ENCODE data around the gene CCNB2. TPM values are rescaled to one million over a fixed set of nuclear protein-coding genes. Genes with fewer than 3 reads are reported as not detected.

Gene CCNB2
- total and polyA plus RNA-seq, 9 of the 15 experiments (the other 6 are each of a cell fraction or from before 2014, with no cell fraction given): 84.8 to 266 (median 124) TPM

DNA sequence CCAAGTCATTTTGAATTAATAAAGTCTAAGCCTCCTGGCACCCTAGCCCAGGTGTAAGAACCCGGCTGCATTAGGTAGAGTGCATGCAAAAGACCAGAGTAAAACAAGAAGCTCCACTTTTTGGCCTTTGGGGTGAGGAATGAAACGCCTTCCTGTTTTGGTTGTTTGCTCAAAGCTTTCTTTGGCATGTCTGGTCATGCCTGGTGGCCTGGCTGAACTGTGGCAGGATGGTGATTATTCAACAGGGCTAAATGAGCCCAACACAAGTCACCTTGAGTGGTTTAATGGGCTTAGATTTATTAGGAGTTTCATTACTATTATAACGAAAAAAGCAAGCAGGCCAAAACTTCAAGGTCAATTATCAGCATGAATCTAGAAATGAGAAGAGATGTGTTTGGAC is 60.8 kb downstream of the CCNB2 start (continued):
- TF ChIP-seq SPI1 (IDR thresholded peaks at IDR 0.05; ENCODE audit: borderline replicate concordance, low read depth, low read length) (no peak), MECOM (CRISPR knock-in tag; IDR thresholded peaks at IDR 0.05) (no peak), CBX5 (IDR thresholded peaks at IDR 0.05; ENCODE audit: borderline replicate concordance, low read depth) (no peak), HNRNPK (IDR thresholded peaks at IDR 0.05; ENCODE audit: low read depth, low read length, poor library complexity, severe bottlenecking) (no peak), ZNF140 (CRISPR knock-in tag; IDR thresholded peaks at IDR 0.05) (no peak), ZFP36 (IDR thresholded peaks at IDR 0.05; ENCODE audit: low read depth, low read length, partially characterized antibody) (no peak)
- TF ChIP-seq, protein P1, sequence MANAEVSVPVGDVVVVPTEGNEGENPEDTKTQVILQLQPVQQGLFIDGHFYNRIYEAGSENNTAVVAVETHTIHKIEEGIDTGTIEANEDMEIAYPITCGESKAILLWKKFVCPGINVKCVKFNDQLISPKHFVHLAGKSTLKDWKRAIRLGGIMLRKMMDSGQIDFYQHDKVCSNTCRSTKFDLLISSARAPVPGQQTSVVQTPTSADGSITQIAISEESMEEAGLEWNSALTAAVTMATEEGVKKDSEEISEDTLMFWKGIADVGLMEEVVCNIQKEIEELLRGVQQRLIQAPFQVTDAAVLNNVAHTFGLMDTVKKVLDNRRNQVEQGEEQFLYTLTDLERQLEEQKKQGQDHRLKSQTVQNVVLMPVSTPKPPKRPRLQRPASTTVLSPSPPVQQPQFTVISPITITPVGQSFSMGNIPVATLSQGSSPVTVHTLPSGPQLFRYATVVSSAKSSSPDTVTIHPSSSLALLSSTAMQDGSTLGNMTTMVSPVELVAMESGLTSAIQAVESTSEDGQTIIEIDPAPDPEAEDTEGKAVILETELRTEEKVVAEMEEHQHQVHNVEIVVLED (CRISPR knock-in tag; IDR thresholded peaks at IDR 0.05): no peak
- TF ChIP-seq, protein P2, sequence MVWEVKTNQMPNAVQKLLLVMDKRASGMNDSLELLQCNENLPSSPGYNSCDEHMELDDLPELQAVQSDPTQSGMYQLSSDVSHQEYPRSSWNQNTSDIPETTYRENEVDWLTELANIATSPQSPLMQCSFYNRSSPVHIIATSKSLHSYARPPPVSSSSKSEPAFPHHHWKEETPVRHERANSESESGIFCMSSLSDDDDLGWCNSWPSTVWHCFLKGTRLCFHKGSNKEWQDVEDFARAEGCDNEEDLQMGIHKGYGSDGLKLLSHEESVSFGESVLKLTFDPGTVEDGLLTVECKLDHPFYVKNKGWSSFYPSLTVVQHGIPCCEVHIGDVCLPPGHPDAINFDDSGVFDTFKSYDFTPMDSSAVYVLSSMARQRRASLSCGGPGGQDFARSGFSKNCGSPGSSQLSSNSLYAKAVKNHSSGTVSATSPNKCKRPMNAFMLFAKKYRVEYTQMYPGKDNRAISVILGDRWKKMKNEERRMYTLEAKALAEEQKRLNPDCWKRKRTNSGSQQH (CRISPR knock-in tag; IDR thresholded peaks at IDR 0.05): no peak

DNA sequence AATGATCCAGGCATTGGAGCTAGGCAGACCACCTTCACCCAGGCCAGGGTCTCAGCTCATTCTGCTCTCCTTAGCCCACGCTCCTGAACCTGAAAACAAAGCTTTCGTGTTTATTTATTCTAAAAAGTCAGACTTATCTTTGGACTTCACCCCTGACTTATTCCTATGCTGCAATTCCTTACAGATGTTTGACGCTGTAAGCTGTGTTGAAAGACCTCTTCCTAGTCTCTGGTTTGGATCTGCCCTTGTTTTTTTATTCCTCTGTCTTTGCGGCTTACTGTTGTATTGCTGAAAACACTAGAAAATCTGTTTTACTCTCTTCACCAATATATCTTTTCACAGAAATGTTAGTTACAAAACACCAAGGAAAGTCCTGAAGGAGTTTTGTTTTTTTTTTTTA is 61.2 kb downstream of the CCNB2 start:
- Histone ChIP-seq H3K4me2 (ENCODE audit: insufficient read depth, low read length) (no peak overlapping the region), H3K9me1 (ENCODE audit: control insufficient read depth, insufficient read depth, low read length) (no peaks in the 10 kb centered on the region), H3K27me3 (ENCODE audit: control insufficient read depth in 2 of 2, insufficient read depth in 2 of 2, low read length in 2 of 2) (peaks cover 13 to 22% of the 10 kb centered on the region in 2 experiments; a peak in 4 of 5 replicates), H2AFZ (ENCODE audit: low read depth, low read length) (no peak overlapping the region), H3K4me3 (no peak overlapping the region), H3K79me2 (ENCODE audit: control insufficient read depth, insufficient read depth, low read length) (no peaks in the 10 kb centered on the region), H3K9ac (ENCODE audit: insufficient read depth in 1 of 2, low read depth in 2 of 2, low read length in 2 of 2) (no peak overlapping the region), H3K9me3 (replicated peaks; ENCODE audit: control insufficient read depth, insufficient read depth, low read depth, low read length) (no peaks in the 10 kb centered on the region; the same call in 1 of the 2 replicates), H3K36me3 (ENCODE audit: control insufficient read depth, insufficient read depth, low read length) (no peaks in the 10 kb centered on the region), H4K20me1 (replicated peaks; ENCODE audit: control insufficient read depth, insufficient read depth, low read length) (0 out of 2 replicates have a peak, but pooled peaks cover 4% of the 10 kb centered on the region), H3K27ac (ENCODE audit: extremely low read depth, low read depth, low read length) (no peak overlapping the region), H3K4me1 (replicated peaks in 1 of 2; ENCODE audit: control insufficient read depth in 2 of 2, insufficient read depth in 2 of 2, low read length in 2 of 2) (peaks cover 0 to 4% of the 10 kb centered on the region in 2 experiments; a peak in 2 of 5 replicates)
- ATAC-seq (no peak), DNase-seq (ENCODE audit: extremely low read depth in 1 of 4, low spot score in 3 of 4) (no peak), FAIRE-seq (no peak)
- ChIA-PET CTCF (ENCODE audit: low intra/inter-chr PET ratio) (no interaction called here), POLR2A (interaction anchor here (0.8 to 1.5 kb wide), 2 partner anchors 17 to 19 kb away, joined by 3 to 4 read pairs; no protein-coding TSS in a partner anchor)
- no peak for TF ChIP-seq BRD4 (IDR thresholded peaks at IDR 0.05)
- no peak for TF ChIP-seq GABPB1 (CRISPR knock-in tag; IDR thresholded peaks at IDR 0.05)
- TF ChIP-seq RNF2 (IDR thresholded peaks at IDR 0.05): no peak
- no peak for TF ChIP-seq NR2C2 (CRISPR knock-in tag; IDR thresholded peaks at IDR 0.05)
- TF ChIP-seq NR2C2 (tag; IDR thresholded peaks at IDR 0.05): no peak
- TF ChIP-seq, protein P3, sequence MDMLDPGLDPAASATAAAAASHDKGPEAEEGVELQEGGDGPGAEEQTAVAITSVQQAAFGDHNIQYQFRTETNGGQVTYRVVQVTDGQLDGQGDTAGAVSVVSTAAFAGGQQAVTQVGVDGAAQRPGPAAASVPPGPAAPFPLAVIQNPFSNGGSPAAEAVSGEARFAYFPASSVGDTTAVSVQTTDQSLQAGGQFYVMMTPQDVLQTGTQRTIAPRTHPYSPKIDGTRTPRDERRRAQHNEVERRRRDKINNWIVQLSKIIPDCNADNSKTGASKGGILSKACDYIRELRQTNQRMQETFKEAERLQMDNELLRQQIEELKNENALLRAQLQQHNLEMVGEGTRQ (CRISPR knock-in tag; IDR thresholded peaks at IDR 0.05): no peak
- TF ChIP-seq, protein P4, sequence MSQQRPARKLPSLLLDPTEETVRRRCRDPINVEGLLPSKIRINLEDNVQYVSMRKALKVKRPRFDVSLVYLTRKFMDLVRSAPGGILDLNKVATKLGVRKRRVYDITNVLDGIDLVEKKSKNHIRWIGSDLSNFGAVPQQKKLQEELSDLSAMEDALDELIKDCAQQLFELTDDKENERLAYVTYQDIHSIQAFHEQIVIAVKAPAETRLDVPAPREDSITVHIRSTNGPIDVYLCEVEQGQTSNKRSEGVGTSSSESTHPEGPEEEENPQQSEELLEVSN (IDR thresholded peaks at IDR 0.05; ENCODE audit: borderline replicate concordance in 1 of 2, extremely low read depth in 1 of 2, insufficient read depth in 1 of 2, insufficient read length in 1 of 2, low read depth in 1 of 2, low read length in 1 of 2, poor library complexity in 1 of 2, severe bottlenecking in 1 of 2): no peak
- no peak for TF ChIP-seq IRF2 (CRISPR knock-in tag; IDR thresholded peaks at IDR 0.05)
- TF ChIP-seq ZNF445 (CRISPR knock-in tag; IDR thresholded peaks at IDR 0.05; ENCODE audit: low read depth): no peak
- no peak for TF ChIP-seq PTRF (tag; IDR thresholded peaks at IDR 0.05)
- in situ Hi-C loops (cut with MboI) (no loop called here), intact Hi-C loops (cut with micrococcal nuclease) (no loop called here)
- WGBS (ENCODE audit: insufficient coverage, low coverage, missing lambda C conversion rate): 10% methylated on average over 4 of the region's 4 CpGs
- no TSS peak for BruUV-seq (replicated peaks)
